PFSK-1 (cell line): Measurements from ENCODE around the gene XPR1.

Source experiments
- FOXP2 ChIP-seq: optimal IDR thresholded peaks from 2 replicates; pipeline ENCODE3; 2011; ENCODE audit warnings: borderline replicate concordance, control low read depth, inconsistent platforms; ENCODE audit not compliant: insufficient read depth; ENCODE audit errors: extremely low read length, extremely low read depth
- POLR2AphosphoS5 ChIP-seq: IDR thresholded peaks from 2 replicates; pipeline ENCODE4 v1.6.1; 2012; ENCODE audit warnings: low read depth, mild to moderate bottlenecking, control low read depth, low read length, moderate library complexity
- SIN3A ChIP-seq: IDR thresholded peaks from 2 replicates; pipeline ENCODE4 v1.6.1; 2012; ENCODE audit warnings: mild to moderate bottlenecking, low read length, moderate library complexity, borderline replicate concordance; ENCODE audit not compliant: insufficient read depth
- TAF1 ChIP-seq: IDR thresholded peaks from 2 replicates; pipeline ENCODE4 v1.6.1; 2012; ENCODE audit warnings: low read length, control low read depth, borderline replicate concordance; ENCODE audit not compliant: insufficient read depth
- TF ChIP-seq, protein P1 (sequence below), 2 experiments: IDR thresholded peaks; 2 replicates each; pipeline versions ENCODE4 v1.6.1 to v1.8.0; 2011 to 2012; ENCODE audit warnings: low read depth in 2 of 2, low read length in 2 of 2, control low read depth in 1 of 2, inconsistent platforms in 1 of 2, mild to moderate bottlenecking in 1 of 2, moderate library complexity in 1 of 2; ENCODE audit not compliant: insufficient read depth in 1 of 2

DNA sequence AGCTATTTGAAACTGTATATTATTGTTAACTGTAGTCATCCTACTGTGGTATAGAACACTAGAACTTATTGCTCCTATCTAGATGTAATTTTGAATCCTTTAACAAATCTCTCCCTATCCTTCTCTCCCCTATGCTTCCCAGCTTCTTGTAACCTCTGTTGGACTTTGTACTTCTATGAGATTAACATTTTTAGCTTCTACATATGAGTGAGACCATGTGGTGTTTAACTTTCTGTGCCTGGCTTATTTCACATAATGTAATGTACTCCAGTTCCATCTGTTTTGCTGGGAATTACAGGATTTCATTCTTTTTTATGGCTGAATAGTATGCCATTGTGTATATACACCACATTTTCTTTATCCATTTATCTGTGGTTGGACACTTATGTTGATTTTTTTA lies 216.4 kb downstream of the XPR1 start:
- no peak for TF ChIP-seq POLR2AphosphoS5
- no peak for TF ChIP-seq SIN3A
- no peak for TF ChIP-seq TAF1
- TF ChIP-seq, protein P1, sequence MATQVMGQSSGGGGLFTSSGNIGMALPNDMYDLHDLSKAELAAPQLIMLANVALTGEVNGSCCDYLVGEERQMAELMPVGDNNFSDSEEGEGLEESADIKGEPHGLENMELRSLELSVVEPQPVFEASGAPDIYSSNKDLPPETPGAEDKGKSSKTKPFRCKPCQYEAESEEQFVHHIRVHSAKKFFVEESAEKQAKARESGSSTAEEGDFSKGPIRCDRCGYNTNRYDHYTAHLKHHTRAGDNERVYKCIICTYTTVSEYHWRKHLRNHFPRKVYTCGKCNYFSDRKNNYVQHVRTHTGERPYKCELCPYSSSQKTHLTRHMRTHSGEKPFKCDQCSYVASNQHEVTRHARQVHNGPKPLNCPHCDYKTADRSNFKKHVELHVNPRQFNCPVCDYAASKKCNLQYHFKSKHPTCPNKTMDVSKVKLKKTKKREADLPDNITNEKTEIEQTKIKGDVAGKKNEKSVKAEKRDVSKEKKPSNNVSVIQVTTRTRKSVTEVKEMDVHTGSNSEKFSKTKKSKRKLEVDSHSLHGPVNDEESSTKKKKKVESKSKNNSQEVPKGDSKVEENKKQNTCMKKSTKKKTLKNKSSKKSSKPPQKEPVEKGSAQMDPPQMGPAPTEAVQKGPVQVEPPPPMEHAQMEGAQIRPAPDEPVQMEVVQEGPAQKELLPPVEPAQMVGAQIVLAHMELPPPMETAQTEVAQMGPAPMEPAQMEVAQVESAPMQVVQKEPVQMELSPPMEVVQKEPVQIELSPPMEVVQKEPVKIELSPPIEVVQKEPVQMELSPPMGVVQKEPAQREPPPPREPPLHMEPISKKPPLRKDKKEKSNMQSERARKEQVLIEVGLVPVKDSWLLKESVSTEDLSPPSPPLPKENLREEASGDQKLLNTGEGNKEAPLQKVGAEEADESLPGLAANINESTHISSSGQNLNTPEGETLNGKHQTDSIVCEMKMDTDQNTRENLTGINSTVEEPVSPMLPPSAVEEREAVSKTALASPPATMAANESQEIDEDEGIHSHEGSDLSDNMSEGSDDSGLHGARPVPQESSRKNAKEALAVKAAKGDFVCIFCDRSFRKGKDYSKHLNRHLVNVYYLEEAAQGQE (IDR thresholded peaks at IDR 0.05; ENCODE audit: insufficient read depth in 1 of 2, low read depth in 2 of 2, low read length in 2 of 2): no peak
- no peak for TF ChIP-seq FOXP2
